H1 (cell line): ENCODE data around the gene ARTN. TPM values are rescaled to one million over a fixed set of nuclear protein-coding genes. Genes with fewer than 3 reads are reported as not detected.

Experiments
- ATF2 ChIP-seq: IDR thresholded peaks from 2 replicates; pipeline ENCODE4 v1.6.1; 2012; ENCODE audit warnings: low read length, inconsistent platforms
- CBX5 ChIP-seq: fragments of 300-800, 300-1000 bp; sonication (generic); IDR thresholded peaks from 2 replicates; pipeline ENCODE4 v1.7.1; 2016; ENCODE audit warnings: antibody characterized with exemption, low read length, low read depth
- CBX8 ChIP-seq: fragments of 300-800, 300-1000 bp; sonication (generic); IDR thresholded peaks from 2 replicates; pipeline ENCODE4 v1.7.1; 2016; ENCODE audit warnings: low read depth, low read length, borderline replicate concordance
- CHD1 ChIP-seq: IDR thresholded peaks from 2 replicates; pipeline ENCODE4 v1.6.1; 2012; ENCODE audit warnings: low read depth, low read length, improper control_type of control experiment
- CTBP2 ChIP-seq: IDR thresholded peaks from 2 replicates; pipeline ENCODE4 v1.7.0; 2011; ENCODE audit warnings: borderline replicate concordance, mild to moderate bottlenecking, moderate library complexity, mixed read lengths, low read length; ENCODE audit not compliant: insufficient read depth, insufficient read length
- EGR1 ChIP-seq: IDR thresholded peaks from 2 replicates; pipeline ENCODE4 v1.6.1; 2011; ENCODE audit warnings: low read depth, low read length, borderline replicate concordance
- HDAC2 ChIP-seq, 2 experiments: fragments of 300-600 bp in 1 of 2; sonication (generic) in 1 of 2; IDR thresholded peaks; 2 replicates each; pipeline ENCODE4 v1.6.1; 2011 to 2012; ENCODE audit warnings: low read depth in 2 of 2, low read length in 2 of 2, mild to moderate bottlenecking in 2 of 2, moderate library complexity in 2 of 2, borderline replicate concordance in 1 of 2, inconsistent platforms in 1 of 2
- JUND ChIP-seq: IDR thresholded peaks from 2 replicates; pipeline ENCODE4 v1.6.1; 2011; ENCODE audit warnings: mild to moderate bottlenecking, improper control_type of control experiment, low read length
- POLR2A ChIP-seq, 2 experiments: IDR thresholded peaks; 1 replicate in 1 of 2; 2 replicates in 1 of 2; pipeline ENCODE4 v1.6.1; 2011; ENCODE audit warnings: low read depth in 2 of 2, low read length in 2 of 2, mild to moderate bottlenecking in 2 of 2; ENCODE audit errors: control extremely low read depth in 1 of 2
- POLR2AphosphoS5 ChIP-seq: IDR thresholded peaks from 2 replicates; pipeline ENCODE4 v1.6.1; 2011; ENCODE audit warnings: low read depth, low read length
- POU5F1 ChIP-seq: IDR thresholded peaks from 2 replicates; pipeline ENCODE4 v1.6.1; 2011; ENCODE audit warnings: low read depth, mild to moderate bottlenecking, low read length, moderate library complexity
- RNF2 ChIP-seq: fragments of 200-900, 300-1000 bp; sonication (generic); IDR thresholded peaks from 2 replicates; pipeline ENCODE4 v1.7.1; 2016; ENCODE audit warnings: borderline replicate concordance, low read depth, mild to moderate bottlenecking, antibody characterized with exemption, low read length; ENCODE audit not compliant: poor library complexity, severe bottlenecking; ENCODE audit errors: missing control alignments
- RXRA ChIP-seq: IDR thresholded peaks from 2 replicates; pipeline ENCODE4 v1.6.1; 2011; ENCODE audit warnings: low read depth, mild to moderate bottlenecking, low read length, moderate library complexity; ENCODE audit not compliant: insufficient read depth
- SIRT6 ChIP-seq: IDR thresholded peaks from one replicate; pipeline ENCODE4 v1.7.1; 2012; ENCODE audit warnings: low read length, inconsistent platforms
- SP2 ChIP-seq: IDR thresholded peaks from 2 replicates; pipeline ENCODE4 v1.6.1; 2012; ENCODE audit warnings: mild to moderate bottlenecking, low read length, inconsistent platforms
- SP4 ChIP-seq: IDR thresholded peaks from 2 replicates; pipeline ENCODE4 v1.6.1; 2012; ENCODE audit warnings: low read length, inconsistent platforms
- SRF ChIP-seq: IDR thresholded peaks from 2 replicates; pipeline ENCODE4 v1.6.1; 2011; ENCODE audit warnings: mild to moderate bottlenecking, low read depth, low read length, moderate library complexity
- TCF12 ChIP-seq: IDR thresholded peaks from 2 replicates; pipeline ENCODE4 v1.6.1; 2011; ENCODE audit warnings: low read depth, mild to moderate bottlenecking, low read length
- TEAD4 ChIP-seq: IDR thresholded peaks from 2 replicates; pipeline ENCODE4 v1.6.1; 2012; ENCODE audit warnings: low read depth, low read length, inconsistent platforms, mixed read lengths
- USF2 ChIP-seq: IDR thresholded peaks from 2 replicates; pipeline ENCODE4 v1.6.1; 2011; ENCODE audit warnings: low read length, improper control_type of control experiment
- polyA plus RNA-seq, 7 experiments: library from polyadenylated mRNA; depleted of rRNA in 3 of 7; stranded (reverse) in 5 of 7; unstranded in 2 of 7; fragments of >200 nt in 5 of 7; fragments of 200-250 nt in 2 of 7; gene quantifications; 1 replicate in 5 of 7; 2 replicates in 1 of 7; 4 replicates in 1 of 7; pipeline versions ENCODE4 v1.2.1 to v1.2.3, GENCODE V29; 2011 to 2013; ENCODE audit warnings: missing spikeins in 2 of 7, mixed read lengths in 2 of 7
- total RNA-seq: library from RNA; stranded (reverse); fragmentation: NEBNext Ultra II Directional; extraction: Animal tissue kit (Norgen Biotek cat#: 25700); gene quantifications from 2 replicates; pipeline ENCODE4 v1.2.1, GENCODE V29; 2021
- TF ChIP-seq, protein P1 (sequence below): IDR thresholded peaks from 2 replicates; pipeline ENCODE4 v1.6.1; 2012; ENCODE audit warnings: inconsistent platforms

ARTN gene
- total and polyA plus RNA-seq, 2 of the 8 experiments (the other 6 are each of a cell fraction or from before 2014, with no cell fraction given) = 13.5 to 22.7 TPM

DNA sequence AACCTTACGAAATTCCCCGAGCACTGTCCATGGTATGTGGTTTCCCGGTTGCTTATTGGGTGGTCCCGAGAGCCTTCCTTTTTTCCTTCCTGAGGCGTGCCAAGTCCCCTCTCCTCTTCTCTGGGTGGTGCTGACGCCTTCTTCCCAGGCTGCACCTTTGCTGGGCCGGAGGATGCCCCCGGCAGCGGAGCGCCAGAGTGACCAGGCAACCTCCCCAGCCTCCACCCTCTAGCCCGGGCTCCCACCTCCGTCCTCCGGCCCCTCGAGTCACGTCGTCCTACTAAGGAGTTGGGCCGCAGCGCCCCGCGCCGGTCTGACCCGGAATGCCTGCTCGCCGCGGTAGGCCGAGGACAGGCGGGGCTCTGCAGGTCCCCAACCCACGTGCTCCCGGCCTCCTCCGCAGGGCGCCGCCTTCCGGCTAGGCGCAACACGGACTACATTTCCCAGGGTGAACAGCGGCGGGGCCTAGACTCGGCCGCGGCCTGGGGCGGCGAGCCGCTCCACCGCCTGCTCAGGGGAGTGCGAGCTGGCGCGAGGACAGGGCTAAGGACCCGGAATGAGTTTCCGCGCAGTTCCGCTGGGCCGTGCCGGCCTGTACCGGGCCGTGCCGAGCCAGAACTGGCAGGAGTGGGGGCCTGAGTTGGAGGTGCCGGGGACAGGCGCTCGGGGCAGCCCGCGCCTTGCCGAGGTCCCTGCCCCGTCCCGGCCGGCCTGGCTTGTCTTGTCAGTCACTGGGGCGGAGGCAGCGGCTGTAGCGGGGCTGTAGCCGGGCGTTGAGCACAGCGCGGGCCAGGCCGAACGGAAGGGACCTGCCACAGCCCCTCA is 12.8 kb downstream of the ARTN start, which contains the start of gene IPO13 (continued):
- TF ChIP-seq ATF2 (no peak), SIRT6 (no peak), POLR2A (IDR thresholded peaks at IDR 0.05; ENCODE audit: control extremely low read depth in 1 of 2, low read depth in 2 of 2, low read length in 2 of 2) (no peak), RXRA (0 out of 2 replicates have a peak, but pooled peaks have one; percentile 9), CTBP2 (no peak), EGR1 (no peak), JUND (no peak), POU5F1 (no peak), POLR2AphosphoS5 (peak; percentile 38; the same call in 1 of the 2 replicates), TEAD4 (peak; percentile 87), USF2 (peak; percentile 87), RNF2 (no peak), SRF (no peak), CBX5 (no peak), SP4 (peak; percentile 100), SP2 (no peak), HDAC2 (IDR thresholded peaks at IDR 0.05; ENCODE audit: borderline replicate concordance in 1 of 2, low read depth in 2 of 2, low read length in 2 of 2) (peak in 1 of 2 experiments; percentile 56; a peak in 2 of 4 replicates), CBX8 (no peak), TCF12 (no peak), CHD1 (no peak)
- TF ChIP-seq, protein P1, sequence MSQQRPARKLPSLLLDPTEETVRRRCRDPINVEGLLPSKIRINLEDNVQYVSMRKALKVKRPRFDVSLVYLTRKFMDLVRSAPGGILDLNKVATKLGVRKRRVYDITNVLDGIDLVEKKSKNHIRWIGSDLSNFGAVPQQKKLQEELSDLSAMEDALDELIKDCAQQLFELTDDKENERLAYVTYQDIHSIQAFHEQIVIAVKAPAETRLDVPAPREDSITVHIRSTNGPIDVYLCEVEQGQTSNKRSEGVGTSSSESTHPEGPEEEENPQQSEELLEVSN = peak; percentile 70; the same call in 1 of the 2 replicates
- TF ChIP-seq, all 59 proteins: peak for 26
